NCI-H82 (cell line): ENCODE data around the gene TTYH1.
A peak's percentile ranks its signal among the peaks of the same experiment; 100 is the strongest.
"Not testable (repeated sequence)": the region's sequence is repeated elsewhere in the genome, so short reads cannot be mapped to it uniquely, and the experiment has no call there.

Source experiments
- DNase-seq: peaks from one replicate; lab custom pipeline; 2025; lab: John Stamatoyannopoulos, UW

TTYH1 gene

DNA sequence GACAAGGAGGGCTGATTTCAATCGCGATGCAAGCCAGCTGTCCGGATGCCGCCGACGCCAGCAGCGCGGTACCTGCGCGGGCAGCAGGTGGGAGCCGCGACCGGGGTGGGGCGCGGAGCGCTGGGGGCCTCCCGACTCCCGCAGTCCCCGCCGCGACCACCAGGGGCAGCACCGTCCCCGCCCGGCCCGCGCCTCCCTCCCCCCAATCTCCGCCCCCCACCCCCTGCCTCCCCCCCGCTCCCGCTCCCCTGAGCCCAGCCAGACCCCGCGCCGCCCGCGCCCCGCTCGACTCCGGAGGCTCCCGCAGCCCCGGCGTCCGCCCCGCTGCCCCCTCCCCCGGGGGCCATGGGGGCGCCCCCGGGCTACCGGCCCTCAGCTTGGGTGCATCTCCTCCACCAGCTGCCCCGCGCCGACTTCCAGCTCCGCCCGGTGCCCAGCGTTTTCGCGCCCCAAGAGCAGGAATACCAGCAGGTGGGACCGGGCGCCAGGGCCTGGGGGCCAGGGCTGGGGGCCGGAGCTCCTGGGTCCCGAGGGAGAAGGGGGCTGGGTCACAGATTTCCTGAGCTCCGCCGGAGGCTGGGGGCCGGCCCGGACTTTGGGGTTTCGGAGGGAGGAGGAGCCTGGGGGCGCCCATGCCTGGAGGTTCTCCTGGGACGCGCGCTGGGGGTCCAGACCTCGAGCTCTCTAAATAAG, at the start of gene TTYH1:
Gene TTYH1, plus strand, starts transcription at position 257 of the 693 bp plus-strand sequence. Its CDS starts 89 bp downstream, at position 346.
- DNase-seq = peak; percentile 23

DNA sequence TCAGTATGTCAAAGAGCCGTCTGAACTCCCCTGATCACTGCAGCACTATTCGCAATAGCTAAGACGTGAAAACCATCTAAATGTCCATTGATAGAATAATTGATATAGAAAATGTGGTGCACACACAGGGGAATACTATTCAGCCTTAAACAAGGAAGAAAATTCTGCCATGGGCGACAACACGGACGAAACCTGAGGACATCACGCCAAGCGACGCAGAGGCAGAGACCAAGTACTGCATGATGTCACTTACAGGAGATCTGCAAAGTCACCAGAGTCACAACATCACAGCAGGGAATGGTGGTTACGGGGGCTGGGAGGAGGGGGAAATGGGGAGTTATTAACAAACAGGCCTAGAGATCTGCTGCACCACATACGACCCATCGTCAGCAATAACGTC, 49.5 kb upstream of the TTYH1 start:
- not testable (repeated sequence) for DNase-seq

DNA sequence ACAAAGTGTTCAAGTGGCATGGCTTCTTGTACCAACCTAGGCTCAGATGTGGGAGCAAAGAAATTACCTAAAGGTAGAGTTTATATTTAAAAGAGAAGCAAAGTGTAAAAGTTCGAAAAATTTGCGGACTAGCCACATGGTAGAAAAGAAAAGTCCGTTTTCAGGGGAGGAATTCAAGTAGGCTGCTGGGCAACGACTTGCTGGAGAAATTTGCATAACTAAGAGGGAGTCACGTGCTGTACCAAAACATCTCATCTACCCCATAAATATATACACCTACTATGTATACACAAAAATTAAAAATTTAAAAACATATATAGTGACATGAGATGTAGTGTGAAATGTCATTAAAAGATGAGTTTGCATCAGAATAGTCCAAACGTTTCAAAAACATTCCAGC, 48.5 kb upstream of the TTYH1 start:
- no peak for DNase-seq

DNA sequence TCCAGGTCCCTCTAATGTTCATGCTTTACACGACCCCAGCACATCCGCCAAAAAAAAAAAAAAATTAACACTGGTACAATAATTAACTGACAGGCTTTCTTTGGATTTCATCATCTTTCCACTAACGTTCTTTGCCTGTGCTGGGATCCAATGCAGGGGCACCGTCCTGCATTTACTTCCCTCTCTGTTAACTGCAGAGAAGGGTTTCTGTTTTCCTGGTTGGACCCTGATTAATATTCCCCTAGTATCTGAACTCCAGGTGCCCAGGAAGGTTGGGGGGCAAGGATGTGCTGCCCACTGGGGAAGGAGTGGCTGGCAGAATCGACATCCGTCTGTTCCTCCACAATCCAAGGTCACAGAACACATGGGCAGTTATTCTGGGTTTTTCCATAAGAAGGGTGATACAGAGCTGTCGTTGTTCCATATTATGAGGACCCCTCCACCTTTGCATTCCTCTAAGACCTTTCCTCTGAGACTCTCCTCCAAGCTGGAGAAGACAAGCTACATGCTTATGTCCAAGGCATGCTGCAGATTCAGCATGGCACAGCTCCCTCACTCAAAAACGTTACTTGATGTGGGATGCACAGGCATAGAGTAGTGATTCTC, 46.1 kb upstream of the TTYH1 start:
- no peak for DNase-seq

DNA sequence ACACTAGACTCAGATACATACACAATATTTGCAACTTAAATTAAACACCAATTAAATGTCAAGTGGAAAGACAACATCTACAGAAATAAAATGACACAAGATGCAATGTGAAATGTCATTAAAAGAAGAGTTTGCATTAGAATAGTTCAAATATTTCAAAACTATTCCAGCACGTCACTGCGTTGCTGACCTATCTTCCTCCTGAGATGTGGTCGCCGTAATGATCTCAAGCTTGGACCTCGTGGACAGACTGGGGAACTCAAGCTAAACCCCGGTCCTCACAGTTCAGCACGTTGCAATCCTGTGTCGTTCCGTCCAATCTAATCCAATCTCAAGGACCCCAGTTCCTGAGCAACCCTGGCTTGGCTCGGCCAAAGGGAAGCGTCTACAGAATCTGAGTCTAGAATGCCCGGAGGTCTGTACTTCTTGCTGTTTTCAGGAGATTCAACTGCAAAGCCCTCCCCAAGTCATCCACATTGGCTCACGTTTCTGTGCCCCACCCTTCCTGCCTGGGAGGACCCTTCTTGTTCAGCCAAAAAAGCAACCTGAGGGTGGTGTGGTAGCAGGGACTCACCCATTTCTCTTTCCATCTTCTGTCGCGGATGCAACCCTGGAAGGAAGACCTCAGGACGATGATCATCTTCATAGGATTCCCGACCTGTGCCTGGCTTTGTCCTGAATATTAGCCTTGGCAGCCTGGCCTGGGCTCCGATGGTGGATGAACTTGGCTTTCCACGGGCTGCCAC, 45.4 kb upstream of the TTYH1 start:
- DNase-seq = not testable (repeated sequence)

DNA sequence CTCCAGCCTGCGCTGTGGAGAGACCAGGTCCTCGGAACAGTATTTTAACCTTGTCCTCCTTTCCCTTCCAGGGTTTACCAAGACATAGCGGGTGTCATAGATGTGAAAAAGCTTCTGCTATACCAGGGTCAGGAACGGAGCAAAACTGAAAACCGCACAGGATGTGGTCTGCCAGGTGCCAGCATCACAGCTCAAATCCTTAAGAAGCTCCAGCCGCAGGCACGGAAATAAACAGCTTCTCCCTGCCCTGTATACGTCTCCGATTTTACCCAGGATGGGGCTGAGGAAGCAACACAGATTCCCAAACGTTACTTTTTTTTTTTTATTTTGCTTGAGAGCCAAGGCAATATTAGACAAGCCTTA, 44.8 kb upstream of the TTYH1 start:
- not testable (repeated sequence) for DNase-seq

DNA sequence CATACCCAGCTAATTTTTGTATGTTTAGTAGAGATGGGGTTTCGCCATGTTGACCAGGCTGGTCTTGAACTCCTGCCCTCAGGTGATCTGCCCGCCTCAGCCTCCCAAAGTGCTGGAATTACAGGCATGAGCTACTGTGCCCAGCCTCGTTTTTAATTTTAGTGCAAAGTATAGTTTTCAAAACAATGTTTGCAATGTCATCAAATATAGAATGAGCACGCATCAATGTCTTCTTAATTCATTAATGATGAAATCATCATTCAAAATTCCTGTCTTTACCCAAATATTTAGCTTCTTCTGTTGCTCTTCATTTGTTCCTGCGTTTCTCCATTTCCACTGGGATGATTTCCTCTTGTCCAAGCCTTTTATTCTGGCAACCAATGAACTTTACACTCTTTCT, 43.8 kb upstream of the TTYH1 start:
- DNase-seq = not testable (repeated sequence)

DNA sequence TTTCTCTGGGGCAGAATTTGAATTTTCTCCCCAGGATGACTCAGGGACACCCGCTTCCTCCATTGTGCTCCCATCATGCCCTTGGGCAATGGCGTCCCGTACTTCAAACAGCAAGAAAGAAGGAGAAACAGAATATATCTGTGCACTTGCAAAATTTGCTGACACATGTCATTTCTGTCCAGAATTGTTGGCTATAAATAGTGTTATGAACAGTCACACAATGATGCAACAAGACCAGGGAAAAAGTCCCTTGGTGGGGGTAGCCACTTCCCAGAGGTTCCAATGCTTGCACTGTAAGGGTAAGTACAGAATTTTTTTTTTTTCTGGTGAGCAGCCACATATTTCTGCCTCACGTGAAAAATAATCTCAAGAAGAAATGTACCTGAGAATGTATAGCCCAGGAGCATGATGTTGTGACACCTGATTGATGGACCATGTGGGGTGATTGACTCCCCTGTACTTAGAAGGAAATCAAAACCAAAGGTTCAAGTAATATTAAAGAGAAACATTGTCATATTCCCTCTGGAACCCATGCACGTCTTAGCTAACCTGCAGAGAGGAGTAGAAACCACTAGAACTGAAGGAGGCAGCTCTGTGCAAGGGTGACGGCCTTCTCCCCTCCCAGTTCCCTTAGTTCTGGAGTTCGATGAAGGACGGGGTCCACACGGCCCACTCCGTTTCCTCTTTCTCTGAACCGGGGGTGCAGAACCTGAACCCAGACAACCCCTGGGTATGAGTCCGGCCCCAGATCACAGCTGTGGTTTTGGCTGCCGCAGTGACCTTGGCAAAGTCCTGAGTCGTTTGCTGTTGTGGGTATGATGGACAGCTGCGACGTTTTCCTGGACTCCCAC, 41.3 kb upstream of the TTYH1 start:
- DNase-seq = no peak

DNA sequence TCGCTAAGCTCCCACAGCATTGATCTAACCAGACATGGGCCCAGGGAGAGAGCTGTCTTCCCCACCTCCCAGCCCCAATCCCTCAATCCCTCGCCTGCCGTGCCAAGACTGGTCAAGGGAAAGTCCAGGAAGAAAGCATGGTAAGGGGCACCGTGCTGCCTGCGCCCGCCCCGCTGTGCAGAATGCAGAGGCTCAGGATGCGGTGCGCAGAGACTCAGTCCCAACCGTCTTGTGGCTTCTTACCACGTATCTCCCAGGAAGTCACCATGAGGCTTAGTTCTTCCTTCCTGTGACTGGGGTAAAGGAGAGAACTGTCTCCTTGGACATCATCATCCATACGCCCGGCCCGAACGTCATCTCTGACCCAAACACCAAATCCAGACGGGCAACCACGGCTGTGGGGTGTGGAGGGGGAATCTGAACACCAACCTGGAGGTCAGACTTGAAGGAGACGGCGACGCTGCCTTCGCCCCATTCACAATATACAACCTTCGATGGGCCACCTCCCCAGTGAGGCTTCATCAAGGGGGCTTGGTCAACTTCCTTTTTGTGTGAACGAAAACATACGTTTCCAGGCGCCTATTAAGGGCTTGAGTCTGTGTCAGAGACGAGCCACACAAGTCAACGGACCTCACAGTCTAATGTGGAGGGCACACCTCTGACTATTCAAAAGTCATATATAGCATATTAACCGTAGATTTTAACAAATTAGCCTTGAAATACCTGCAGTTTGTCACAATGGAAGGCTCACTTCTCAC, 39.9 kb upstream of the TTYH1 start:
- DNase-seq = not testable (repeated sequence)

DNA sequence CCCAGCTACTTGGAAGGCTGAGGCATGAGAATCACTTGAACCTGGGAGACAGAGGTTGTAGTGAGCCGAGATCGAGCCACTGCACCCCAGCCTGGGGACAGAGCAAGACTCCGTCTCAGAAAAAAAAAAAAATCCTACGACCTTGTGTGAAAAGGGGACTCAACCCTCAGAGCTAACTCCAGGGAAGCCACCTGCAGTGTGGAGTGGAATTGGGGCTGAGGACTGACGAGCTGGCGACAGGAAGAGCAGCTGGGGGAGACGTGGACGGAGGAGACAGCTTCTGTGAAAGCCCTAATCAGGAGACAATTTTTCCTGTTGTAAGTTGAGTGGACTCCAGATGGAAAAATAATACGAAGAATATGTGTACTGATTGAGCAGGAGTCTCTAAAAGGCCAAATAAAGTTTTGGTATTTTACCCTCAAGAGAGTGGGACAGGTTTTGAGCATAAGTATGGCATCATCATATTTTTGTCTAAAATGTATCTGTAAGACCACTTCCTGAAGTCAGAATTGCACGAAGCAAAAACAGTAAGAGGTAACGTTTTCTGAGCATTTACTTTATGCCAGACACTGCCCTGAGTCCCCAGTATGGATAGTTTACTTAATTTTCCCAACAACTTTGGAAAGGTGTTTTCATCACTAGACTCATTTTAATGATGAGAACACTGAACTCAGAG, 38.5 kb upstream of the TTYH1 start:
- DNase-seq = no peak

DNA sequence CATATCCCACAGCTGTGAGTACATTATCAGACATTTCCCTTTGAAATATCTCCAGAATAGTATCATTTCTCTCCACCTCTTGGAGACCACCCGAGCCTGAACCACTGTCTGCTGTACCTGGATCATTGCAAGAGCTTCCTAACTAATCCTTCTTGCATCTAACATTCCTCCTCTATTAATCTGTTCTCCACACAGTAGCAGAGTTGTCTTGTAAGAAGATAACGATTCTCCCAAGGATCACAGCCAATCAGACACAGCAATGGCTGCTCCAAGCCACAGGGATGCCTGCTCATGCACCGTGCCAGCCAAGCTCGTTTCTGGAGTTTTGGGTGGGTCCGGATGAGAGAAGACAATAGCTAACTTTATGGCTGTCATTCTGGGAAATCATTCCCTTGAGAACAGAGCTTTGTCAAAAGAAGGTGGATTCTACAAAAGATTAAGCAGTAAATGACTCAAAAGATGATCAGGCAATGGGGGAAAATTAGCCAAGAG, 36.0 kb upstream of the TTYH1 start:
- DNase-seq = no peak

DNA sequence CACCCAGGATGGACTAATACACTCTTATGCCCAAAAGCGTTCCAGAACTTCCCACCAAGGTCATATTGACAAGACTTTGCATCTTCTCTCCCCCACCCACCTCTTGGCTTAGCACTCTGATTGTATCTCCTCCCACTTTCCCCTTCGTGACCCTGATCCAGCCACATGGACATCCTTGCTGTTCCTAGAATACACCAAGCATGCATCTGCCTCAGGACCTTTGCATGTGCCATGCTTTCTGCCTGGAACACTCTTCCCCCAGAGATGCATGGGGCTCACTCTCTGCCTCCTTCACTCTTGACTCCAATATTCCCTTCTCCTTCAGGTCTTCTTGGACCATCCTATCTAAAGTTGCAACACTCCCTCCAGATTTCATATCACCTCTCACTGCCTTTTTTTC, 34.4 kb upstream of the TTYH1 start:
- DNase-seq = no peak

DNA sequence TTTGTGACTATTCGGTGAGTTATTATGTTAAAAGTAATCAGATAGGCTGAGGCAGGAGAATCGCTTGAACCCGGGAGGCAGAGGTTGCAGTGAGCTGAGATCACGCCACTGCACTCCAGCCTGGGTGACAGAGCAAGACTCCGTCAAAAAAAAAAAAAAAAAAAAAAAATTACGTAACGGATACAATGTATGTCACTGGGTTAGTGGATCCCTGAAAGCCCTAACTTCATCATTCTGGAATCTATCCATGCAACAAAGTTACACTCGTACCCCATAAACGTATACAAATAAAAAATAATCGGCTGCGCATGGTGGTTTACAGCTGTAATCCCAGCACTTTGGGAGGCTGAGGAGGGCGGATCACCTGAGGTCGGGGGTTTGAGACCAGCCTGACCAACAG, 33.2 kb upstream of the TTYH1 start:
- DNase-seq = not testable (repeated sequence)

DNA sequence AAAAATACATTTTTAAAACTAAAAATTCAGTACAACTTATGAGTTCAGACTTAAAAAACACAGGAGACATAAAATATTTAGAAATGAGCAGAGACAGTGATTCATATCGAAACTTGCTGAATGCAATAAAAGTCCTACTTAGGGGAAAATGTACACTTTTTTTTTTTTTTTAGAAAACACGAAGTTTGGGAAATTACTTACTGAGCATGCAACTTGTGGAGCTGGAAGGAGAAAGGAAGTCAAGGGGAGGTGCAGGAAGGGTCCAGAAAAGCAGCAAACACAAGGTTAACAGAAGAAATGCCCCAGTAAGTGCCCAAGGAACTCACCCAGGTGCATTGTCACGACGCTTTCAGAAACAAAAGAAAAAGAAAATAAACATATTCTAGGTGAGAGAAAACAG, 31.9 kb upstream of the TTYH1 start:
- DNase-seq = no peak

DNA sequence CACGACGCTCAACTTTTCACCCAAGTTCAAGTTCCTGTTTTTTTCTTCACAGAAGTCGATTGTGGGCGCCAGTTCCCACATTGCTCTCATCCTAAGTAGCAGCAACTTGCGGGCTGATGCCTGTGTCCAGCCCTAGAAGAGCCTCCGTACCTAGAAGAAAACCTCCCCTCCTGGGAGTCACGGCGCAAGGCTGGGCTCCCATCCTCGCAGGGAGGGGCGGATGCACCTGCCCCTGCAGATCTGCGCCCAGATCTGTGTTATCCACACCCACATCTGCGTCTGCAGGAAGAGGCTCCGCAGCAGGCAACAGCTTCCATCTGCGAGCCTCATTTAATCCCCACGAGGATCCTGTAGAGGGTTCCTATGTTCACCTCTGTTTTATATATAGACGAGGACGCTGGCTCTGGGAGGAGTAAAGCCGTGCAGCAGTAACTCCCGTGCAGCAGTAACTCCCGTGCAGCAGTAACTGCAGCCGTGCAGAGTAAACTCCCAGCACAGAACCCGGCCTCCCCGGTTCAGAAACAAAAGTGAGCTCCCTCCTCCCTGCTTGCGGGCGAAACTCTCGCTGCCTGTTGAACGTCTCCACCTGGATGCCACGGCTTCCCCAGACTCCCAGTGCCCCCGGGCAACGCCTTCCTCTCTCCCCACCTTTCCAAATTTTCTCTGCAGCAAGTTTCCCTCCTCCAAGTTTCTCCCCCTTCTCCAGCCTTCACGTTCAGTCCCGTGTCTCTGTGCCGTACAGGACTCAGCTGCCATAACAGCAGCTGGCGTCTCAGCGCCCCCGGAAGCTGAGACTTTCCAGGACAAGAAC, 27.1 kb upstream of the TTYH1 start:
- peak; percentile 41 for DNase-seq

DNA sequence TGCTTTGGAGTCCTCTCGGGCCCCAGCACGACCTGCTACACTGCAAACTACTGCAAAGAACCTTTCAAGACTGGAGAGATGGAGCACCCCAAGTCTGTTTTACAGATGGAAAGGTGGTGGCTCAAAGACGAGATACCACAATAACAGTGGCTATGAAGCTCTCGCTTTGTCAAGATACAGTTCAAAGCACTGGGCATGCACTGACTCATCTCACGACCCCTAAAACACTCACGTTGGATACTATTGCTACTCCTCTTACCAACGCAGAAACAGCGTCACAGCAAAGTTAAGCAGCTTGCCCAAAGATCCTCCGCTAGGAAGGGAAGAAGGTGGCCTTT, 26.5 kb upstream of the TTYH1 start:
- no peak for DNase-seq

DNA sequence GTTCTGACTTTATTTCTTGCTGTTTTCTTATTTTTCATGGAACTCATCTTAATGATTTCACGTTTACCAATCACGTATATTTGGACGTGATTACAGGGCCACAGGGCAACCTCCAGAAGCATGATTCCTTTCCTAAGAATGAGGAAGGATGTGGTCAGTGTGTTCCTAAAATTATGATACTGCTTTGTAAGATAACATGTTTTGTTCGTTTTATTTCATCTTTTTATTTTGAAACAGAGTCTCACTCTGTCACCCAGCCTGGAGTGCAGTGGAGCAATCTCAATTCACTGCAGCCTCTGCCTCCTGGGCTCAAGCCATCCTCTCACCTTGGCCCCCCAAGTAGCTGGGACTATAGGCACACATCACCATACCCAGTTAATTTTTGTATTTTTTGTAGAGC, 25.7 kb upstream of the TTYH1 start:
- DNase-seq = no peak

DNA sequence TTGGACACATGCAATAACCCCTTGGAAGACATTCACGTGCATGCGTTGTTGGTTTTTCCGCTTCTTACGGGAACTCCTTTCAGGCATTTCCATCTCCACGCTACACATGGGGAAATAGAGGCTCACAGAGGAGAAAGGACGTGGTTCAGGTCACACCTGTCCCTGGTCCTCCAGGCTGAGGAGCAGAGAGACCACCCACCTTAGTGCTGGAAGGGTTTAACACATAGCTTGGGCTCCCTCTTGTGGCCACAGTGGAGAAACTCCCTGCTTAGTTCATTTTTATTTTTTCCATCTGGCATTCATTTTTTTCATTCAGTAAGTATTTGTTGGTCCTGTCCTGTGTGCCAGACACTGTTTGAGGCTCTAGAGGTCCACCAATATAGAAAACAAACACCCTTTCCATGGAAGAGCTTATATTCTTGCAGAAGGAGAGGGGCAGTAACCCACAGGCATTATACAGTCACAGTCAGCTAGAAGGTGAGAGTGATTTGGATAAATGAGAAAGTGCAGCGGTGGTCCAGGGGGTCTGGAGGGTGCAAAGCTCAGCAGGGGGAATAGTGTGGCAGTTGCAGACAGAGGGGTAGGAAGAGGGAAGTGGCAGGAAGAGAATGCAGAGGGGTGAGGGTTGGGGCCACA, 24.2 kb upstream of the TTYH1 start:
- DNase-seq = peak; percentile 86

DNA sequence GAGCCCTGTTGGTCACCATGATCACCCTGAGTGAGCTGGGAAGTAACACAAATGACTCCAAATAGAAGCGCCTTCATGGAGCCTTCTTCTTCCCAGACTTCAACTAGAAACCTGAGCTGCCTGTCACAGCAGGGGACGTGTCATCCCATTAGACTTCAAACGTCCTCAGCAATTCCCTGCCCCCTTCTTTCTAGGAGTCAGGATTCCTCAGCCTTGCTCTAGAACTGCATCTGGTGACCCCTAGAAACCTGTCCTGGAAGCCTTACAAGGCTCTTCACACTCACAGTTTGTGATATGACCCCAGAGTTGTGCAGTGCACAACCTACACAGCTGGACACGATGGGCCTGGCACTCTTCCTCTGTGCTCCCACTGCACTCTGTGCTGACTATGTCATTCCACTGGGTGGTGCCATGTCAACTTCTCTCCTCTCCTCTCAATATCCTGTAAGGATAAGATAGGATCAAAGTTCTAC, 23.6 kb upstream of the TTYH1 start:
- no peak for DNase-seq
